Measurements from ENCODE around the gene EXTL1. TPM values are rescaled to one million over a fixed set of nuclear protein-coding genes. Genes with fewer than 3 reads are reported as not detected.

Gene EXTL1
- total RNA-seq, 1 experiment from 2014 or later: not detected

DNA sequence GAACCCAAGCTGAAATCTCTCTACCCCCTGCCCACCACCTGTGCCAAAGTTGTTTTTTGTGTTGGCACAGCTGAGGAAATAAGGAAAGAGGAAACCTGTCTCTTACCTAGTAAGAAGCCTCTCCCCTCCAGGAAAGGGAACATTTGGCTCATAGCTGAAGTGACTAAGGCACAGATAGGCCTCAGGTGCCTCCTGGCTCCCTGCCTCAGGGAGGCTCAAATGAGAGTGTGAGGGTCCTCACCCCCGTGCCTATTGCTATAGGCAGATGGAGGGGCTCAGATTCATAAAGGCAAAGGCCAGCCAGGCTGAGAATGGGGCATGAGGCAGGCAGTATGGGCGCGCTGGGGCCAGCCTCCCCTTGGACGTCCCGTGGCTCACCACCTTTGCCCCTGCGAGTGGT is 16.9 kb downstream of the EXTL1 start:
- Mint-ChIP-seq H3K27me3 (ENCODE audit: unreplicated experiment) (no peaks in the 10 kb centered on the region), H3K27ac (ENCODE audit: unreplicated experiment) (no peak overlapping the region), H3K36me3 (ENCODE audit: insufficient read depth, unreplicated experiment) (peaks cover 23% of the 10 kb centered on the region), H3K9me3 (ENCODE audit: low read depth, unreplicated experiment) (no peaks in the 10 kb centered on the region), H3K4me1 (ENCODE audit: low read depth, unreplicated experiment) (peaks cover 12% of the 10 kb centered on the region), H3K4me3 (ENCODE audit: low read depth, unreplicated experiment) (no peak overlapping the region)
- intact Hi-C loops (cut with micrococcal nuclease; ENCODE audit: unreplicated experiment): no loop called here
- no peak for DNase-seq
- CTCF ChIA-PET: no interaction called here
- BruUV-seq (replicated peaks): no TSS peak
- TF ChIP-seq, protein P1, sequence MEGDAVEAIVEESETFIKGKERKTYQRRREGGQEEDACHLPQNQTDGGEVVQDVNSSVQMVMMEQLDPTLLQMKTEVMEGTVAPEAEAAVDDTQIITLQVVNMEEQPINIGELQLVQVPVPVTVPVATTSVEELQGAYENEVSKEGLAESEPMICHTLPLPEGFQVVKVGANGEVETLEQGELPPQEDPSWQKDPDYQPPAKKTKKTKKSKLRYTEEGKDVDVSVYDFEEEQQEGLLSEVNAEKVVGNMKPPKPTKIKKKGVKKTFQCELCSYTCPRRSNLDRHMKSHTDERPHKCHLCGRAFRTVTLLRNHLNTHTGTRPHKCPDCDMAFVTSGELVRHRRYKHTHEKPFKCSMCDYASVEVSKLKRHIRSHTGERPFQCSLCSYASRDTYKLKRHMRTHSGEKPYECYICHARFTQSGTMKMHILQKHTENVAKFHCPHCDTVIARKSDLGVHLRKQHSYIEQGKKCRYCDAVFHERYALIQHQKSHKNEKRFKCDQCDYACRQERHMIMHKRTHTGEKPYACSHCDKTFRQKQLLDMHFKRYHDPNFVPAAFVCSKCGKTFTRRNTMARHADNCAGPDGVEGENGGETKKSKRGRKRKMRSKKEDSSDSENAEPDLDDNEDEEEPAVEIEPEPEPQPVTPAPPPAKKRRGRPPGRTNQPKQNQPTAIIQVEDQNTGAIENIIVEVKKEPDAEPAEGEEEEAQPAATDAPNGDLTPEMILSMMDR (IDR thresholded peaks at IDR 0.05; ENCODE audit: unreplicated experiment): no peak

DNA sequence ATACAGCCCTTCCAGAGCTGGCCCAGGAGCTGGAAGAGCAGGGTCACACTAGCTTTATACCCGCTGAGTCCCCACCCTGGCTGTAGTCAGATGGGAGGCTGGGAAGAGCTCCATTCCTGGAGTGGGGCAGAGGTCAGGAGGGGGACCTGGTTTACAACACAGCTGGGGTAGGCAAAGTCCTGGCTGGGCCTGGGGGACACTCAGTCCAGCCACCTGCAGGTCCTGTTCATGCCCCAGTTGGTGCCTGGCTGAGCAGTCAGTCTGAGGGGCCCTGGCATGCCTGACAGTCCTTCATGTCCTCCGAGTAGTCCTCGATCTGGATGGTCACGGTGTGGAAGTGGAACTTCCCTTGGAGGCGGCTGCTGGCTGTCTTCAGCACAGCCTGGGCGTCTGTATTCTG is 17.3 kb downstream of the EXTL1 start:
- BruUV-seq (replicated peaks): no TSS peak
- peaks cover under 1% of the 10 kb centered on the region for H3K27me3 Mint-ChIP-seq (ENCODE audit: unreplicated experiment)

DNA sequence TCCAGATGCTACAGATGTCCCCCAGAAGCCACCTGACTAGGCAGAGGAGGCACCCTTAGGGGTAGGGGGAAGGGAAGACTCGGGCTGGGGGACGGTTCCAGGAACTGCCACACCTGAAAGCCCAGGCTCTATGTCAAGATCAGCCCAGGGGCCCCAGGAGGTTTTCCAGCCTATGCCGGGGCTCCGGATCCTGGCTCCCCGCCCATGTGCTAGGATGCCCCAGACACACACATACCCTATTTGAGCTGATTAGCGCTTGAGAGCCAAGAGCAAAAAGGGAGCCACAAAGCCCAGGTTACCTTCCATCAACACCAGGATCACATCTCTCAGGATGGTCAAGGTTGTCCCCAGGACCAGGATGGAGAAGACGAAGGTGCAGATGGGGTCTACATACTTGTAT is 19.8 kb downstream of the EXTL1 start:
- no peak overlapping the region for H3K27ac Mint-ChIP-seq (ENCODE audit: unreplicated experiment)
- H3K4me1 Mint-ChIP-seq (ENCODE audit: low read depth, unreplicated experiment): peaks cover 5% of the 10 kb centered on the region
- no peak for DNase-seq
- no TSS peak for BruUV-seq (replicated peaks)
- peaks cover 5% of the 10 kb centered on the region for H3K36me3 Mint-ChIP-seq (ENCODE audit: insufficient read depth, unreplicated experiment)
- intact Hi-C loops (cut with micrococcal nuclease; ENCODE audit: unreplicated experiment): no loop called here
- CTCF ChIA-PET: no interaction called here
- TF ChIP-seq, protein P1 (IDR thresholded peaks at IDR 0.05; ENCODE audit: unreplicated experiment): no peak
- H3K4me3 Mint-ChIP-seq (ENCODE audit: low read depth, unreplicated experiment): no peak overlapping the region
- H3K27me3 Mint-ChIP-seq (ENCODE audit: unreplicated experiment): peaks cover 20% of the 10 kb centered on the region
- H3K9me3 Mint-ChIP-seq (ENCODE audit: low read depth, unreplicated experiment): no peaks in the 10 kb centered on the region

More for the DNA sequence above, 17.3 kb downstream of the EXTL1 start:
- no peak overlapping the region for H3K4me3 Mint-ChIP-seq (ENCODE audit: low read depth, unreplicated experiment)
- DNase-seq: no peak
- CTCF ChIA-PET: no interaction called here
- no peaks in the 10 kb centered on the region for H3K9me3 Mint-ChIP-seq (ENCODE audit: low read depth, unreplicated experiment)
- TF ChIP-seq, protein P1 (IDR thresholded peaks at IDR 0.05; ENCODE audit: unreplicated experiment): no peak
- H3K27ac Mint-ChIP-seq (ENCODE audit: unreplicated experiment): no peak overlapping the region
- H3K4me1 Mint-ChIP-seq (ENCODE audit: low read depth, unreplicated experiment): peaks cover 12% of the 10 kb centered on the region
- peaks cover 23% of the 10 kb centered on the region for H3K36me3 Mint-ChIP-seq (ENCODE audit: insufficient read depth, unreplicated experiment)
- intact Hi-C loops (cut with micrococcal nuclease; ENCODE audit: unreplicated experiment): no loop called here

DNA sequence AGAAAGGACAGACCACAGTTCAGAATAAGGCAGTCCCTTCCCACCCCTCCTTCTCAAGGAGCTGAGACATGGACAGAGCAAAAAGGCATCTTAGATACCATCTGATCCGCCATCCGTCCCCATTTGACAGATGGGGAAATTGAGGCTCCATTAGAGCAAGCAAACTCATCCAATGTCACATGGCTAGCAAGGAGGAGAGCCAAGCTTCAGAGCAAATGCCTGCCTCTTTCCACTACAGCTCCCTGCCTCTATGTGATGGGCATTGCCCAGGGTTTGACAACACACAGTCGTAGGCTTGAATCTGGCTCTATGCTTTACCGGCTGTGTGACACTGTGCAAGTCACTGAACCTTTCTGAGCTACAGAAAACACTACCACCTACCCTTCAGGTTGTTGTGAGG is 20.4 kb downstream of the EXTL1 start:
- no peak overlapping the region for H3K4me3 Mint-ChIP-seq (ENCODE audit: low read depth, unreplicated experiment)
- peaks cover 20% of the 10 kb centered on the region for H3K27me3 Mint-ChIP-seq (ENCODE audit: unreplicated experiment)
- intact Hi-C loops (cut with micrococcal nuclease; ENCODE audit: unreplicated experiment): no loop called here
- TF ChIP-seq, protein P1 (IDR thresholded peaks at IDR 0.05; ENCODE audit: unreplicated experiment): no peak
- CTCF ChIA-PET: no interaction called here
- no peak for DNase-seq
- no peaks in the 10 kb centered on the region for H3K36me3 Mint-ChIP-seq (ENCODE audit: insufficient read depth, unreplicated experiment)
- H3K9me3 Mint-ChIP-seq (ENCODE audit: low read depth, unreplicated experiment): no peaks in the 10 kb centered on the region
- H3K27ac Mint-ChIP-seq (ENCODE audit: unreplicated experiment): no peak overlapping the region
- H3K4me1 Mint-ChIP-seq (ENCODE audit: low read depth, unreplicated experiment): no peaks in the 10 kb centered on the region
- BruUV-seq (replicated peaks): no TSS peak
